Gastroesophageal sphincter (tissue), 3 donors: Measurements from ENCODE around the gene ZDBF2.

Experiments
- EP300 ChIP-seq: sonication (generic); formaldehyde crosslinking; IDR thresholded peaks from one replicate; pipeline ENCODE4 v1.6.1; 2017; ENCODE audit warnings: antibody characterized with exemption, mild to moderate bottlenecking
- POLR2A ChIP-seq, 2 donors: fragments of 450-650 bp; IDR thresholded peaks; one replicate each; pipeline ENCODE4 v1.6.1; 2017; ENCODE audit warnings: antibody characterized with exemption in 2 of 2, mild to moderate bottlenecking in 2 of 2, moderate library complexity in 1 of 2
- POLR2AphosphoS5 ChIP-seq: sonication (generic); formaldehyde crosslinking; IDR thresholded peaks from one replicate; pipeline ENCODE4 v1.6.1; 2017; ENCODE audit warnings: antibody characterized with exemption
- TF ChIP-seq, protein P1 (sequence below), 4 experiments: fragments of 200-600 bp in 2 of 4; fragments of 450-650 bp in 2 of 4; sonication (generic) in 1 of 4; IDR thresholded peaks; one replicate each; pipeline ENCODE4 v1.5.1; 2017 to 2019; ENCODE audit warnings: antibody characterized with exemption in 4 of 4, mild to moderate bottlenecking in 2 of 4, moderate library complexity in 2 of 4

DNA sequence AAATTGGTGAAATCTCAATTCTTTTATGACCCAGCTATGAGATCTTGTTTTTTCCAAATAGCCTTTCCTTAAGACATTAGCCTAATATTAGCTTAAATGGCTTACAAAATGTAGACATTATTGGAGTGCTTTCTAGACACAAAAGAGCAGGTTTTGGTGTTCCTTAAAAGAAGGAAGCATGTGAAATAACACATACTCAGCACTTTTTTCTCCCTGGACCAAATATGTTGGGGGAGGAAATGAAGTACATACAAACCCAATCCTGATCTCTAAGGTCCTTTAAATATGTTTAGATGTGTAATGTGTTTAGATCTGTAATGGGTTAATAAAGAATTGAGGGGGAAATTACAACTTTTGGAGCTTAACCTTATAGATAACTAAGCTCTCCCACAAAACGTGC is 3.4 kb upstream of the ZDBF2 start:
- TF ChIP-seq POLR2AphosphoS5 (no peak), EP300 (no peak), POLR2A (IDR thresholded peaks at IDR 0.05) (no peak)
- TF ChIP-seq, protein P1, sequence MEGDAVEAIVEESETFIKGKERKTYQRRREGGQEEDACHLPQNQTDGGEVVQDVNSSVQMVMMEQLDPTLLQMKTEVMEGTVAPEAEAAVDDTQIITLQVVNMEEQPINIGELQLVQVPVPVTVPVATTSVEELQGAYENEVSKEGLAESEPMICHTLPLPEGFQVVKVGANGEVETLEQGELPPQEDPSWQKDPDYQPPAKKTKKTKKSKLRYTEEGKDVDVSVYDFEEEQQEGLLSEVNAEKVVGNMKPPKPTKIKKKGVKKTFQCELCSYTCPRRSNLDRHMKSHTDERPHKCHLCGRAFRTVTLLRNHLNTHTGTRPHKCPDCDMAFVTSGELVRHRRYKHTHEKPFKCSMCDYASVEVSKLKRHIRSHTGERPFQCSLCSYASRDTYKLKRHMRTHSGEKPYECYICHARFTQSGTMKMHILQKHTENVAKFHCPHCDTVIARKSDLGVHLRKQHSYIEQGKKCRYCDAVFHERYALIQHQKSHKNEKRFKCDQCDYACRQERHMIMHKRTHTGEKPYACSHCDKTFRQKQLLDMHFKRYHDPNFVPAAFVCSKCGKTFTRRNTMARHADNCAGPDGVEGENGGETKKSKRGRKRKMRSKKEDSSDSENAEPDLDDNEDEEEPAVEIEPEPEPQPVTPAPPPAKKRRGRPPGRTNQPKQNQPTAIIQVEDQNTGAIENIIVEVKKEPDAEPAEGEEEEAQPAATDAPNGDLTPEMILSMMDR (IDR thresholded peaks at IDR 0.05), result no peak
